Transverse colon (tissue), 4 donors: ENCODE results near the gene THSD4.

Experiments
- CTCF ChIP-seq, 5 experiments: fragments of 200-600 bp in 3 of 5; fragments of 450-650 bp in 2 of 5; sonication (generic) in 3 of 5; IDR thresholded peaks; 1 replicate in 2 of 5; 2 replicates in 3 of 5; pipeline ENCODE4 v1.5.1; 2016 to 2017; ENCODE audit warnings: antibody characterized with exemption in 5 of 5, inconsistent platforms in 3 of 5, mild to moderate bottlenecking in 2 of 5, moderate library complexity in 1 of 5
- POLR2A ChIP-seq: fragments of 450-650 bp; IDR thresholded peaks from one replicate; pipeline ENCODE4 v1.6.1; 2016; ENCODE audit warnings: antibody characterized with exemption, mild to moderate bottlenecking, moderate library complexity
- POLR2AphosphoS5 ChIP-seq, 3 donors: sonication (generic); formaldehyde crosslinking; IDR thresholded peaks; one replicate each; pipeline ENCODE4 v1.6.1; 2016; ENCODE audit warnings: antibody characterized with exemption in 3 of 3

DNA sequence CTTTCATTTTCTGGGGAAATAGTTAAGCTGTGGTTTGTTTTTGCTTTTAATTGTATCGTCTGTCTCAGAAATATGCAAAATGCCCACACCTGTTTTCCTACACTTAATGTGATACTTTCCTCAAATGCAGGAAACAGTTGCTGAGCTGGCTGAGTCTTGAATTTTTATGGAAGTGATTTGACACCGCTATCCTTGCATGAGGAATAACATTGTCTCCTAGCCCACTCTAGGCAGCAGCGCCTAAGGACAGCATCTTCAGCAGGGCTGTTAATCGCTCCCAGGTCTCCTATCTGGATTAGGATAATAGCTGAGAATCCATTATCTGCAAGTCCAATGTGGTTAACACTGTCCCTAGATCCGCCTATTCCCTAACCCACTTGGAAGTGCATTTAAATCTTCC, 562.5 kb downstream of the THSD4 start:
- TF ChIP-seq CTCF (IDR thresholded peaks at IDR 0.05) (no peak), POLR2AphosphoS5 (IDR thresholded peaks at IDR 0.05) (no peak), POLR2A (no peak)
